SK-N-MC (cell line): Measurements from ENCODE around the gene TTL.

Experiments used
- EZH2 ChIP-seq: fragments of 200-600 bp; sonication (generic); IDR thresholded peaks from one replicate; pipeline ENCODE4 v1.6.1; 2017; ENCODE audit warnings: antibody characterized with exemption
- FOXP2 ChIP-seq: optimal IDR thresholded peaks from 2 replicates; pipeline ENCODE3; 2011; ENCODE audit warnings: mild to moderate bottlenecking, moderate library complexity; ENCODE audit not compliant: insufficient read depth; ENCODE audit errors: extremely low read length, control extremely low read depth
- POLR2AphosphoS5 ChIP-seq: IDR thresholded peaks from 2 replicates; pipeline ENCODE4 v1.6.1; 2012; ENCODE audit warnings: mild to moderate bottlenecking, low read depth, low read length, borderline replicate concordance

DNA sequence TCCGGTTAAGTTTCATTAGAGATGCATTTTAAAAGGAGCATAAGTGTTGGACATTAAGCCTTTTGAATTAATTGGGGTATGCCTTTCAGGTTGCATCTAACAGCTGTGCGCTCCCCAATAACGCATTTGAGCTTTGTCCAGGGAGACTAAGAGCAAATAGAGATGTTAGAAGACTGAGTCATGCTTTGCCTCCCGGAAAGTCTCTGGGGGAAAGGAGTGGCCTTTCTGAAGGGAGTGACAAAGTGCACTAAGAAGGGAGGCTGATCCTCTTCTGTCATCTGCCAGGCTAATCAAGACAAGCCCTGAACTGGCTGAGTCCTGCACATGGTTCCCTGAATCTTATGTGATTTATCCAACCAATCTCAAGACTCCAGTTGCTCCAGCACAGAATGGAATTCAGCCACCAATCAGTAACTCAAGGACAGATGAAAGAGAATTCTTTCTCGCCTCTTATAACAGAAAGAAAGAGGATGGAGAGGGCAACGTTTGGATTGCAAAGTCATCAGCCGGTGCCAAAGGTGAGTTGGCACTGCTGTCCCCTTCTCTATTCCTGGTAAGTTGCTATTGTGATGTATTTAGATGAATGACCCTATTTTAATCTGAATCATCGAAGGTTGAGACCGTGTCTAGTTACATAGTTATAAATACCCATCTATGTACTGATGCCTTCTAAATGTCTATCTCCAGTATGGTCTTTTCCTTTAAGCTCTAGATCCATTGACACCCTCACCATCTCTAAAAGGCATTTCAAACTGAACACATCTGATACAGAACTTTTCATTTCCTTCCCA lies 12.1 kb downstream of the TTL start:
- TF ChIP-seq EZH2 (no peak), POLR2AphosphoS5 (no peak), FOXP2 (no peak)
